Pons (tissue), 1 donor: ENCODE data around the gene ABCA6.
"Not testable (repeated sequence)": the region's sequence is repeated elsewhere in the genome, so short reads cannot be mapped to it uniquely, and the experiment has no call there.

Experiments used
- DNase-seq: peaks from one replicate; pipeline ENCODE4 v3.0.0-alpha.2; 2016; ENCODE audit warnings: low spot score

Gene ABCA6

DNA sequence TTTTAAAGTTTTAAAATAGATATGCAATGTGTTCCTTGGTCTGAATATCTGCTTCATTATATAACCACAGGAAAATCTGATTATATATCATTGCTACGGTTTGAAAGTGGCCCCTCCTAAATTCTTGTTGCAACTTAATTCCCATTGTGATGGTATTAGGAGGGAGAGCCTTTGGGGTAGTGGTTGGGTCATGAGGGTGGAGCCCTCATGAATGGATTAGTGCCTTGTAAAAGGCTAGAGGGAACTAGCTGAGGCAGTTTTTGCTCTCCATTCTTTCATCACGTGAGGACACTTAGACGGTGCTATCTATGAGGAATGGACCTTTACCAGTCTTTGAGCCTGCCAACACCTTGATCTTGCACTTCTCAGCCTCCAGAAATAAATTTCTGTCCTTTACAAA, 7.6 kb downstream of the ABCA6 start:
- DNase-seq = no peak

DNA sequence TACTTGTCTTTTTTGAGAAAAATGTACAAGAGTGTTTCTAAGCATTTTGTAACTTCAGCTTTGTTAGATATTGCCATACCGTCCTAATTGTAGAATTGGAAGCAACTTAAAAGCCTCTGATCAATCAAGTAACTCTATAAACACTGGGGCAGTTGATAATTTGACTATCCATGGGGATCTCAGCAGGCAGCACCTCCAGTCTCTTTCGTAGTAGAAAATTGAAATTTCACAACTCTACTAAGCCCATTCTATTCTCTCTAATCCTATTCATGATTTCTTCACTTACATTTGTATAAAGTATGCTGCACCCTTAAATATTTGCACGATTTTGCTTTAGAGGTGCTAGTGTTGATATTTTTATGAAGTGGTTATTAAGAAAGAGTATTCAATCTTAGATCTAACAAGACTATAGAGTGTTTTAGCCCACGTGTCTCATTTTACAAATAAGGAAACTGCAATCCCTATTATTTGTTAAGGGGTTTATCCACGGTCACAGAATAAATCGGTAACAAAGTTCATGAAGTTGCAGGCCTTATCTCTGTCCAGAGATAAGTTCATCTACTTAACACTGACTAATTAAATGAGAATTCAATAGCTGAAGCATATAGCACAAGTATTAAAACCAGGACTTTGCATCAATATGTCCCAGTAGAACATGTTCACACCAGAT, 10.9 kb downstream of the ABCA6 start:
- DNase-seq = no peak

DNA sequence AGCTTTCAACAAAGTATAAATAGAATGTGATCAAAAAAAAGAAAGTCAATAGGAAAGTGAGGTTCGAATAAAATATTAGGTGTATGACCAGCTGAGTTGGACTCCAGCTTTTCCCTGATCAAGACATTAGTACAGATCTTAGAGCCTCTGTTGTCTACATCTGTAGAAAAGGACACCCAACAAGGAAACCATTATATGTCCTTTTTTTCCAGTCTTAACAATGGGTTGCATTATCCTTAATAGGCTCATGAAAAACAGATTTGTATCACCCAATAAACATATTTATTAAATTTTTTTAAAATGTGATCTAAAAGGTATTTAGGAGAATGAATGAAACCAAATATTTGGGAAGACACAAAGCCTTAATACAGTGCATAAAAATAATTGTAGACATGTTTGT, 18.1 kb downstream of the ABCA6 start:
- DNase-seq = peak; percentile 61

DNA sequence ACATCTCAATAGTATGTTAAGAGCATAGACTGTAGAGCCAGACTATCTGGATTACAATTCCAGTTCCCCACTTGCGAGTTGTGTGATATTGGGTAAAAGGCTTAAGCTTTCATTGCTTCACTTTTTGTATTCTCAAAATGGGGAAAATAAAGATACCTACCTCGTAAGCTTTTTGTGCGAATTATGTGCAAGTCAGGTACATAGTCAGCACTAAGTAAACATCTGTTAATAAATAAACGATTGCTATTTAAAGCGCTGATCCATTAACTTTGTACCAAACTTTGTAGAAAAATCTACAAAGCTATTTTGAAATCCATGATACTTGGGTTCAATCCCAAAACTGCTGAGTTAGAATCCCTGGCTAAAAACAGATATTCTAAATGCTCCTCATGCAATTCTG, 19.6 kb downstream of the ABCA6 start:
- DNase-seq = no peak

GRCh38 chr17:69117855-69118784, 23.6 kb downstream of the ABCA6 start:
- DNase-seq = no peak

DNA sequence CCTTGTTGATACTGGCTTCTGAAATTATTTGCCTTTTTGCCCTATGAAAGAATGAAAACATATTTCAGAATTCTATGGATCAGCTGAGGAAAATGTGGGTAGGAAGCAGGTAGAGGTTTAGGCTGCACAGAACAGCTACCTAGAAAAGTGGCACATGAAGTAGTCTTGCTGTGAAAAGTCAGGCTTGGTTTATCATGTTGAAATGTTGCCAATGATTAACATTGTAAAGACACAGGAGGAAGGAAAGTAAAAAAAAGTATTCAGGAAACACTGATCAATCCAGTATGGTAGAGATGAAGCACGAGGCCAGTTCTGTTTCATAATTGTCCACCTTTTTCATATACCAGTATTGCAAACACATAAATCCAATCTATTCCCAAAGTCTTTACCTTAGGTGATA, 29.9 kb downstream of the ABCA6 start:
- DNase-seq = no peak

GRCh38 chr17:69105907-69106730, 35.6 kb downstream of the ABCA6 start:
- no peak for DNase-seq

GRCh38 chr17:69103557-69104233, 38.0 kb downstream of the ABCA6 start:
- no peak for DNase-seq

- no peak for DNase-seq
Observed at GRCh38 chr17:69098625-69099024, 43.1 kb downstream of the ABCA6 start.

DNA sequence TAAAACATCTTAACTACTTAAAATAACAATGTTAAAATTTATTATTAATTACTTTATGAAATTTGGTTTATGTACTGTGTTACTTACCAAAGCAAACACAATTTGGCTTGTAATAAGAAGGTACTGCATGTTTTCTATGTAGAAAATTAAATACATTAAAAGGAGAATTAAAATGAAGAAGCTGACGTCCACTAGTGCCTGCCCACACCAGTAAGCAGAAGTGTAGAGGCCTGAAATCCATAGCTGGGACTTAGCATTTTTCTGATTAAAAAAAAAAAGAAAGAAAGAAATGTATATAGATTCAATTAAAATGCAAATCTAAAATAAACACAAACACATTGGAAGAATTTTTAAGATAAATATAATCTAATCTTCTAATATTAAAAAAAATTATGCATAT, 45.2 kb downstream of the ABCA6 start:
- no peak for DNase-seq

DNA sequence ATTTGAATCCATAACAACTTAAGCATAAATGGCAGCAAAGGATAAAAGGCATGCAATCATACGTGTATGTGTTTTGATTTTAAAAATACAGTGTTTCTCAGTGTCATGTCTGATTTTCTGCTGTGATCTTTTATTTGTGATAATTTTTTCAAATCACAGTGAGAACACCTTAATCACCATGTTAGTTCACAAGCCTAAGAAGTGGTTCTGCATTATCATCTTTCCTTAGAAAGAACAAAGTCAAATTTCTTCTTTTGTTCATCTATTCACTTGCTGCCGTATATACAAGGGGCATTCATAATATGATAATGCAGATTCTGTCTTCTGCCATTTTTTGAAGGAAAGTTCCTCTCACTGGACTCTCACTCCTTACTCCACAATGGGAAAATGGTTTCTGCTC, 47.7 kb downstream of the ABCA6 start:
- no peak for DNase-seq

- no peak for DNase-seq
Observed at GRCh38 chr17:69093279-69093789, 48.4 kb downstream of the ABCA6 start.

- DNase-seq = no peak
Observed at GRCh38 chr17:69090365-69090764, 51.3 kb downstream of the ABCA6 start.

- DNase-seq = no peak
Observed at GRCh38 chr17:69088643-69089200, 53.0 kb downstream of the ABCA6 start.

- no peak for DNase-seq
Observed at GRCh38 chr17:69086641-69087040, 55.1 kb downstream of the ABCA6 start.

DNA sequence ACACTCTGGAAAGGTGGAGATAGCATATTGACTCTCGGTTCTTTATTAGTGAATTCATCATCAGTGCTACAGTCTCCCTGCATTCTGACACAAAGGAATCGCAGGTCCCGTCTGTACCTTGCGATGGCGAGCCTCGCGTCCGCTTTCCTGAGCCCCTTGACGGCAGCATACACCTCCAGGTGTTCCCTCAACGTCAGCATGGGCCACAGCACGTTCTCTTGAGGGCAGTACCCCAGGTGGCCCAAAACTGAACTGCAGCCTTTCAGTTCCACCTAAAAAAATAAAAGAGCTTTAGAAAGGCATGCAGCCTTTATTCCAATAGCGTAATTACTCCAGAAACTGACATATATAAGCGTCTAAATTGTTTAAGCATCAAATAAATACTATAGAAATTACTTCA, 56.8 kb downstream of the ABCA6 start:
- DNase-seq = no peak

- no peak for DNase-seq
Observed at GRCh38 chr17:69082696-69083095, 59.0 kb downstream of the ABCA6 start.

DNA sequence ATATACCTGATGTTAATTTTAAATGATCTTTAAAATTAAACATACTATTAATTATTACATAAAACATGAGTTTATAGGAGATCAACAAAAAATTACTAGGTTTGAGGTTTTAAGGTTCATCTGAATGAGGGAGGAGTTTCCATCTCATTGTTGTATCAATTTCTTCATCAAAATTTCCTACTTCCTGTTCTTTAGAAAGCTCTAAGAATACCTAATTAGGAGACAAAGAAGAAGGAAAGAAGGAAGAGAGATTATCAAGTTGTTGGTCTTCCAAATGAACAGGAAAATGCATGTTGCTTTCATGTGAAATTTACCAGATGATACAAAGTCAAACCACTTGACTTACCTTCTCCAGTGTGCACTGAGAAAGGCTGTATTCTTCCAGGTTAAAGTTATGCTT, 62.8 kb downstream of the ABCA6 start:
- no peak for DNase-seq

- DNase-seq = no peak
Observed at GRCh38 chr17:69075823-69076222, 65.9 kb downstream of the ABCA6 start.

GRCh38 chr17:69073392-69073791, 68.3 kb downstream of the ABCA6 start:
- DNase-seq = not testable (repeated sequence)

GRCh38 chr17:69072803-69073256, 68.9 kb downstream of the ABCA6 start:
- DNase-seq = not testable (repeated sequence)
